Measurements from ENCODE around the gene ILK. TPM values are rescaled to one million over a fixed set of nuclear protein-coding genes. Genes with fewer than 3 reads are reported as not detected.
A peak's percentile ranks its signal among the peaks of the same experiment; 100 is the strongest.

ILK gene
- total and polyA plus RNA-seq, 5 donors from 2014 or later, result 62.9 to 141 (median 99.3) TPM

- peaks cover 8 to 38% (median 30%) of the 10 kb centered on the region in 4 donors for H3K4me1 Mint-ChIP-seq
- peak overlapping the region in 1 of 3 donors; percentile 98 for H3K27ac Mint-ChIP-seq
- no peak overlapping the region for H3K4me3 ChIP-seq (ENCODE audit: low read depth, low read length)
- no peaks in the 10 kb centered on the region for H3K27me3 Mint-ChIP-seq
- H3K36me3 Mint-ChIP-seq, result peaks cover 21% of the 10 kb centered on the region
- H3K9me3 Mint-ChIP-seq, result no peaks in the 10 kb centered on the region
- no peaks in the 10 kb centered on the region for H3K27me3 ChIP-seq (ENCODE audit: control insufficient read depth, insufficient read depth, low read length)
- H3K27ac ChIP-seq (ENCODE audit: insufficient read depth, low read length, poor library complexity, severe bottlenecking), result peak overlapping the region; percentile 57
- peaks cover 36% of the 10 kb centered on the region for H3K36me3 ChIP-seq (ENCODE audit: control insufficient read depth, insufficient read depth, low read length)
- peaks cover 71% of the 10 kb centered on the region for H3K4me1 ChIP-seq (ENCODE audit: control insufficient read depth, insufficient read depth, low read length, poor library complexity, severe bottlenecking)
- DNase-seq, result no peak
- no peak for ATAC-seq (ENCODE audit: low read depth in 2 of 2)
- H3K4me3 Mint-ChIP-seq, result peak overlapping the region in 1 of 4 donors; percentile 16
- H3K9me3 ChIP-seq (ENCODE audit: control insufficient read depth in 2 of 2, low read length in 2 of 2), result no peaks in the 10 kb centered on the region
These were observed 5.3 kb downstream of the ILK start for GRCh38 chr11:6608726-6609501.

- peaks cover 36% of the 10 kb centered on the region for H3K36me3 ChIP-seq (ENCODE audit: control insufficient read depth, insufficient read depth, low read length)
- DNase-seq (no peak), ATAC-seq (ENCODE audit: low read depth in 2 of 2) (no peak)
- H3K4me1 ChIP-seq (ENCODE audit: control insufficient read depth, insufficient read depth, low read length, poor library complexity, severe bottlenecking), result peaks cover 66% of the 10 kb centered on the region
- peak overlapping the region; percentile 57 for H3K27ac ChIP-seq (ENCODE audit: insufficient read depth, low read length, poor library complexity, severe bottlenecking)
- no peaks in the 10 kb centered on the region for H3K9me3 Mint-ChIP-seq
- H3K27me3 Mint-ChIP-seq, result no peaks in the 10 kb centered on the region
- no peaks in the 10 kb centered on the region for H3K9me3 ChIP-seq (ENCODE audit: control insufficient read depth in 2 of 2, low read length in 2 of 2)
- peaks cover 8 to 38% (median 30%) of the 10 kb centered on the region in 4 donors for H3K4me1 Mint-ChIP-seq
- H3K27me3 ChIP-seq (ENCODE audit: control insufficient read depth, insufficient read depth, low read length), result no peaks in the 10 kb centered on the region
- no peak overlapping the region for H3K4me3 ChIP-seq (ENCODE audit: low read depth, low read length)
- peaks cover 21% of the 10 kb centered on the region for H3K36me3 Mint-ChIP-seq
- peak overlapping the region in 2 of 3 donors; percentile 2 to 98 for H3K27ac Mint-ChIP-seq
- peak overlapping the region in 3 of 4 donors; percentile 62 to 94 (median 73) for H3K4me3 Mint-ChIP-seq
These were observed 6.0 kb downstream of the ILK start for GRCh38 chr11:6609502-6610015.

DNA sequence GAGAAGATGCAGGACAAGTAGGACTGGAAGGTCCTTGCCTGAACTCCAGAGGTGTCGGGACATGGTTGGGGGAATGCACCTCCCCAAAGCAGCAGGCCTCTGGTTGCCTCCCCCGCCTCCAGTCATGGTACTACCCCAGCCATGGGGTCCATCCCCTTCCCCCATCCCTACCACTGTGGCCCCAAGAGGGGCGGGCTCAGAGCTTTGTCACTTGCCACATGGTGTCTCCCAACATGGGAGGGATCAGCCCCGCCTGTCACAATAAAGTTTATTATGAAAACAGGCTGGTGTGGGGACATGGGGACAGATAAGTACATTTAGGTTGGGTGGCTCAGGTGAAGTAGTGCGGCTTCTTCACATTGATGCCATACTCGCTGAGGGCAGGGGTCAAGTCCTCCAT is 7.0 kb downstream of the ILK start:
- peaks cover 38% of the 10 kb centered on the region for H3K36me3 ChIP-seq (ENCODE audit: control insufficient read depth, insufficient read depth, low read length)
- no peaks in the 10 kb centered on the region for H3K9me3 ChIP-seq (ENCODE audit: control insufficient read depth in 2 of 2, low read length in 2 of 2)
- Mint-ChIP-seq H3K36me3 (peaks cover 27% of the 10 kb centered on the region), H3K27ac (peak overlapping the region in 1 of 3 donors; percentile 98), H3K9me3 (no peaks in the 10 kb centered on the region), H3K4me3 (peak overlapping the region in 3 of 4 donors; percentile 92 to 95 (median 94)), H3K27me3 (no peaks in the 10 kb centered on the region), H3K4me1 (peaks cover 8 to 42% (median 34%) of the 10 kb centered on the region in 4 donors)
- H3K27me3 ChIP-seq (ENCODE audit: control insufficient read depth, insufficient read depth, low read length), result no peaks in the 10 kb centered on the region
- DNase-seq, result no peak
- peaks cover 56% of the 10 kb centered on the region for H3K4me1 ChIP-seq (ENCODE audit: control insufficient read depth, insufficient read depth, low read length, poor library complexity, severe bottlenecking)
- H3K4me3 ChIP-seq (ENCODE audit: low read depth, low read length), result peak overlapping the region; percentile 71
- ATAC-seq (ENCODE audit: low read depth in 2 of 2), result no peak
- H3K27ac ChIP-seq (ENCODE audit: insufficient read depth, low read length, poor library complexity, severe bottlenecking), result peak overlapping the region; percentile 95

DNA sequence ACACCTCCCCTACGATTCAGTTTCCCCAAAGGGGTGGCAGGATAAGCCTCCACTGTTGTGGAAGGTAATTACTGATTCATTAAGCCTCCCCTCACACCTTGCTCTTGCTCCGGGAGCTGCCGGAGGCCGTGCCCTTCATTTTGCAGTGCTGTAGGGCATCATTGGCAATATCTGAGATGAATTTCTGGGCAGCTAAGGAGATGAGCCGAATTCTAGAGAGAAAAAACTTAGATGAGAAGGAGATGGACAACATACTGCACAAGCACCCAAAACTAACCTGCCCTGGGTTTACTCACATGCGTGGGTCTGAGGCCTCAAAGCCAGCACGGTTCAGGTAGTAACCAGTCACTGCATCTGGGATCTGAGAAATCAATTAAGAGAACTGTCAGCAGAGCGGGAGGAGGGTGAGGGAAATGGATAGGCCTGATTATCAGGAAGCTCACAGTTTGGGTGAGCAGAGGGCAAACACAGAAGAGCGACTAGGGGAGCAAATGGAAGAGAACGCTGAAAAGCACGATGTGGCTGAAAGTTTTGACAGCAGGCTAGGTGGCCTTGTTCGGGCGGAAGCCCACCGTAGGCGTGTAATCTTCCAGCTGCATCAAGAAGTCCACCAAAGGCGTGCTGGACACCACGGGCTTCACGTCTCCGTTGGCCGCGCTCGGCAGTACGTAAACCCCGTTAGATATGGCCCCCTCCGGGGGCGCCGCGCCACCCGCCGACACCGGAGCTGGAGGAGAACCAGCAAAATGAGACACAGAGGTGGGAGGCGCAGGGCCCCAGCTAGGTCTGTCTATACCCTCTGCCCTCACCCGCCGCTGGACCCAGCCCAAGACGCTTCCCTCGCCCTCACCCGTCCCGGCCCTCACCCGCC is 7.8 kb downstream of the ILK start:
- Histone ChIP-seq H3K36me3 (ENCODE audit: control insufficient read depth, insufficient read depth, low read length) (peaks cover 44% of the 10 kb centered on the region), H3K9me3 (ENCODE audit: control insufficient read depth in 2 of 2, low read length in 2 of 2) (no peaks in the 10 kb centered on the region), H3K27ac (ENCODE audit: insufficient read depth, low read length, poor library complexity, severe bottlenecking) (peak overlapping the region; percentile 95), H3K4me3 (ENCODE audit: low read depth, low read length) (peak overlapping the region; percentile 71), H3K27me3 (ENCODE audit: control insufficient read depth, insufficient read depth, low read length) (no peaks in the 10 kb centered on the region), H3K4me1 (ENCODE audit: control insufficient read depth, insufficient read depth, low read length, poor library complexity, severe bottlenecking) (peaks cover 48% of the 10 kb centered on the region)
- peaks cover 33% of the 10 kb centered on the region for H3K36me3 Mint-ChIP-seq
- no peaks in the 10 kb centered on the region for H3K27me3 Mint-ChIP-seq
- no peak for ATAC-seq (ENCODE audit: low read depth in 2 of 2)
- peak in 1 of 3 donors; percentile 42 for DNase-seq
- peaks cover 2 to 47% (median 40%) of the 10 kb centered on the region in 4 donors for H3K4me1 Mint-ChIP-seq
- peak overlapping the region in 2 of 3 donors; percentile 98 for H3K27ac Mint-ChIP-seq
- peak overlapping the region in 3 of 4 donors; percentile 92 to 95 (median 94) for H3K4me3 Mint-ChIP-seq
- no peaks in the 10 kb centered on the region for H3K9me3 Mint-ChIP-seq

- no peaks in the 10 kb centered on the region for H3K9me3 ChIP-seq (ENCODE audit: control insufficient read depth in 2 of 2, low read length in 2 of 2)
- Mint-ChIP-seq H3K4me3 (peak overlapping the region in 3 of 4 donors; percentile 92 to 95 (median 94)), H3K9me3 (no peaks in the 10 kb centered on the region), H3K27me3 (no peaks in the 10 kb centered on the region), H3K27ac (peak overlapping the region in 2 of 3 donors; percentile 98), H3K36me3 (peaks cover 36% of the 10 kb centered on the region), H3K4me1 (peaks cover 0 to 51% (median 38%) of the 10 kb centered on the region in 4 donors)
- peaks cover 50% of the 10 kb centered on the region for H3K36me3 ChIP-seq (ENCODE audit: control insufficient read depth, insufficient read depth, low read length)
- peak overlapping the region; percentile 95 for H3K27ac ChIP-seq (ENCODE audit: insufficient read depth, low read length, poor library complexity, severe bottlenecking)
- DNase-seq (no peak), ATAC-seq (ENCODE audit: low read depth in 2 of 2) (peak; percentile 1 to 9)
- H3K27me3 ChIP-seq (ENCODE audit: control insufficient read depth, insufficient read depth, low read length), result no peaks in the 10 kb centered on the region
- H3K4me1 ChIP-seq (ENCODE audit: control insufficient read depth, insufficient read depth, low read length, poor library complexity, severe bottlenecking), result peaks cover 45% of the 10 kb centered on the region
- no peak overlapping the region for H3K4me3 ChIP-seq (ENCODE audit: low read depth, low read length)
These were observed 8.3 kb downstream of the ILK start for GRCh38 chr11:6611963-6612212.

DNA sequence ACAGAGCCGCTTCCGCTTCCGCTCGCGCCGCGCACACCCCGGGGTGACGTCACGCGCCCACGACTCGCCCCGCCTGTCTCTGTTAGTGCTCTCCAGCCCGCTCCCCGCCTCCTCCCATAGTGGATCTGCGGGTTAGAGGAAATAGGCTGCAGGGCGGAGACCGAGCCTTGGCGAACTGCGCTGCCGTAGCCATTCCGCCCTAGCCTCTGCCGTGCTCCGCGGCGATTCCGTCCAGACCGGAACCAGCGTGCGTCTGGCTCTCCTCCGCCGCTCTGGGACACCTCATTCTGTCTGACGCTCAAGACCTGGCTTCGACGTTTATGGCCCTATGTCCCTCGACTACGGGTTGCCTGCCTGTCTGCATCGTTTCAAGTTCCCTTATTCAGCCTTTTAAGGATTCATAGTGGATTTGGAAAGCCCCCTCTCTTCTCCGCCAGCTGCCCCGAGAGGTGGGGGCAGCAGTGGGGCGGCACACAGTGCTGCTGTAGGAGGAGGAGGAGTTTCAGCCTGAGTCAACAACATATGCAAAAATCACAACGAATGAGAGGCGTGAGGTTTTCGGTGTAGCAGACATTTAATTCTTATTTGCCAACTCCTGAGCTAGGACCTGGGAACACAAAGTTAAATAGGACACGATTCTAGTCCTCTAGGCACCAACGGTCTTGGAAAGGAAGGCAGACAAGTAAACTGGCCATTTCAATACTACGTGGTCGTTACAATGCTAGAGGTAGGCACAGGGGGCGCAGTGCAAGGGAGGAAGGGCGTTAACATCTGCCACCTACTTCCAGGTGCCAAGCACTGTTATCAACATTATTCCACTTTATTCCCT is 8.9 kb downstream of the ILK start, which contains the start of gene TAF10:
Gene TAF10, minus strand, starts transcription at position 4 of the 829 bp plus-strand sequence. CDS start 27 bp downstream, outside the sequence.
- H3K4me1 ChIP-seq (ENCODE audit: control insufficient read depth, insufficient read depth, low read length, poor library complexity, severe bottlenecking), result peaks cover 45% of the 10 kb centered on the region
- H3K4me1 Mint-ChIP-seq, result peaks cover 0 to 52% (median 36%) of the 10 kb centered on the region in 4 donors

DNA sequence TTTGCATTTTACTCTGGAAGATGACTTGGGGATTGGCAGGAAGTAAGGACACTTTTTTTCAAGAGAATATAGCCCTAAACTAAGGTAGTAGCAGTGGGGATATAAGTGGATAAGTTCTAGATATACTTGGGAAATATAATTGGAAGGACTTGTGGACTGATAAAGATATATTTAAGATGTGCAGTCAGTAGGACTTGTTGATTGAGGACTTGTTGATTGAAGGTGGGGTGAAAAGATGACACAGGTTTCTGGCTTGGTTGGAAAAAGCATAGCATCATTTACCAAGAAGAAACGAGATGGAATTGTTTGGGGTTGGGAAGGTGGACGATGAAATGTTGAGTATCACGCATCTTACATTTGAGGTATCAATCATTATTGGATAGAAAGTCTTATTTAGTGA is 9.9 kb downstream of the ILK start:
- Histone ChIP-seq H3K4me3 (ENCODE audit: low read depth, low read length) (no peak overlapping the region), H3K4me1 (ENCODE audit: control insufficient read depth, insufficient read depth, low read length, poor library complexity, severe bottlenecking) (peaks cover 47% of the 10 kb centered on the region), H3K27me3 (ENCODE audit: control insufficient read depth, insufficient read depth, low read length) (no peaks in the 10 kb centered on the region), H3K27ac (ENCODE audit: insufficient read depth, low read length, poor library complexity, severe bottlenecking) (peak overlapping the region; percentile 95), H3K36me3 (ENCODE audit: control insufficient read depth, insufficient read depth, low read length) (peaks cover 42% of the 10 kb centered on the region), H3K9me3 (ENCODE audit: control insufficient read depth in 2 of 2, low read length in 2 of 2) (no peaks in the 10 kb centered on the region)
- Mint-ChIP-seq H3K4me3 (no peak overlapping the region), H3K9me3 (no peaks in the 10 kb centered on the region), H3K27ac (no peak overlapping the region), H3K36me3 (peaks cover 33% of the 10 kb centered on the region), H3K4me1 (peaks cover 0 to 51% (median 28%) of the 10 kb centered on the region in 4 donors), H3K27me3 (no peaks in the 10 kb centered on the region)
- DNase-seq (no peak), ATAC-seq (ENCODE audit: low read depth in 2 of 2) (no peak)

More for the DNA sequence above, 8.9 kb downstream of the ILK start, which contains the start of gene TAF10:
- Mint-ChIP-seq H3K9me3 (no peaks in the 10 kb centered on the region), H3K27me3 (no peaks in the 10 kb centered on the region), H3K27ac (peak within 1 kb of the TSS in 2 of 3 donors; percentile 98), H3K4me3 (peak within 1 kb of the TSS in 3 of 4 donors; percentile 92 to 95 (median 94)), H3K36me3 (peaks cover 36% of the 10 kb centered on the region)
- Histone ChIP-seq H3K27ac (ENCODE audit: insufficient read depth, low read length, poor library complexity, severe bottlenecking) (peak within 1 kb of the TSS; percentile 95), H3K9me3 (ENCODE audit: control insufficient read depth in 2 of 2, low read length in 2 of 2) (no peaks in the 10 kb centered on the region), H3K27me3 (ENCODE audit: control insufficient read depth, insufficient read depth, low read length) (no peaks in the 10 kb centered on the region), H3K4me3 (ENCODE audit: low read depth, low read length) (peak within 1 kb of the TSS; percentile 96), H3K36me3 (ENCODE audit: control insufficient read depth, insufficient read depth, low read length) (peaks cover 52% of the 10 kb centered on the region)
- peak; percentile 89 to 90 for ATAC-seq (ENCODE audit: low read depth in 2 of 2)
- DNase-seq, result peak; percentile 94 to 98 (median 95)
